GM21367 (cell line): ENCODE measurements around the gene ZIC2.

Source experiments
- ATAC-seq: cut with Tn5 transposase; IDR thresholded peaks from one replicate; pipeline ENCODE4 v1.9.1; 2021; ENCODE audit not compliant: unreplicated experiment

Gene ZIC2

GRCh38 chr13:99974296-99974938 lies 7.2 kb upstream of the ZIC2 start:
- ATAC-seq = no peak

GRCh38 chr13:99974939-99975561 lies 6.5 kb upstream of the ZIC2 start:
- ATAC-seq = no peak

- ATAC-seq = no peak
Measured at GRCh38 chr13:99975626-99976025, 6.0 kb upstream of the ZIC2 start.

GRCh38 chr13:99976575-99976974 lies 5.0 kb upstream of the ZIC2 start:
- no peak for ATAC-seq

GRCh38 chr13:99977334-99977911 lies 4.2 kb upstream of the ZIC2 start:
- ATAC-seq = no peak

- ATAC-seq = no peak
Measured at GRCh38 chr13:99977912-99978798, 3.4 kb upstream of the ZIC2 start.

- no peak for ATAC-seq
Measured at GRCh38 chr13:99978799-99979452, 2.7 kb upstream of the ZIC2 start.

GRCh38 chr13:99979453-99980200 lies 2.0 kb upstream of the ZIC2 start:
- no peak for ATAC-seq

- ATAC-seq = no peak
Measured at GRCh38 chr13:99980201-99980823, 1.3 kb upstream of the ZIC2 start.

- no peak for ATAC-seq
Measured at GRCh38 chr13:99980824-99981734, 505 bp upstream of the ZIC2 start.

- ATAC-seq = no peak
Measured at GRCh38 chr13:99982036-99982730, 599 bp downstream of the ZIC2 start.

GRCh38 chr13:99982731-99983498 lies 1.3 kb downstream of the ZIC2 start:
- no peak for ATAC-seq

- ATAC-seq = no peak
Measured at GRCh38 chr13:99983499-99984401, 2.2 kb downstream of the ZIC2 start.

- ATAC-seq = no peak
Measured at GRCh38 chr13:99984461-99985240, 3.1 kb downstream of the ZIC2 start.

GRCh38 chr13:99985241-99985874 lies 3.8 kb downstream of the ZIC2 start:
- no peak for ATAC-seq
